ENCODE results near the gene OR9G4. TPM values are rescaled to one million over a fixed set of nuclear protein-coding genes. Genes with fewer than 3 reads are reported as not detected.

Gene OR9G4
- total and polyA plus RNA-seq, 2 experiments from 2014 or later = not detected

DNA sequence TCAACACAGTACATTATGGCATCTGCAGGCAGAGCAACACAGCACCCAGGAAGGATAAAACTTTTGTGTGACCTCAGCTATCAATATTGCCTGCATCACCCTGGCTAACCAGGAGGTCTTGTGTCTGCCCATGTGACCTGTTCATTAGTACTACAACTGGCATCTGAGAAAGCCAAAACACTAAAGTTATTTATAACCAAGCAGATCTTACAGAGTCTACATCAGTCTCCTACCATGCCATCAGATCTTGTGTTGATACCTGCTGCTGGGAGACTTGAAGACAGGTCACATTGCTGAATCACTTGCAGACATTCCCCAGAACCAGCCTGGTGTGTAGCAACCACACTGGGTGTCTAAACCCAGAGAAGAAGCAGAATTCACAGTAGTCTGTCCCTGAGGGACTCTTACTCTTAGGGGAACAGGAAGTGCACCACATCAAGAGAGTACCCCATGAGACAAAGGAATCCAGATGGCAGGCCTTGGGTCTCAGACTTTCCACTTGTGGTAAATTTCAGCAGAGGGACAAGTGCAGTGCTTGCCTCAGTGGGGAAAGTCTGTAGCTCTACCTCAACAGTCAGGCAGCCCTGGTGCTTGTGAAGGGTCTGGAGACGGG is 42.6 kb downstream of the OR9G4 start:
- no peak overlapping the region for H2AFZ ChIP-seq
- no peaks in the 10 kb centered on the region for H3K79me2 ChIP-seq (replicated peaks; ENCODE audit: insufficient read depth)
- no peak for ATAC-seq
- H3K4me1 ChIP-seq (ENCODE audit: insufficient read depth) = no peaks in the 10 kb centered on the region
- H3K27me3 ChIP-seq (ENCODE audit: insufficient read depth) = no peaks in the 10 kb centered on the region
- H3K4me3 ChIP-seq = no peak overlapping the region
- H3K36me3 ChIP-seq (ENCODE audit: insufficient read depth) = no peaks in the 10 kb centered on the region
- Mint-ChIP-seq H3K36me3 (ENCODE audit: low read depth) (peaks cover 4% of the 10 kb centered on the region; the same call in 1 of the 3 replicates), H3K4me1 (peaks cover 8% of the 10 kb centered on the region), H3K4me3 (no peak overlapping the region), H3K27me3 (ENCODE audit: insufficient read depth, low read depth, poor library complexity) (peaks cover 5% of the 10 kb centered on the region), H3K27ac (no peak overlapping the region), H3K9me3 (peaks cover 24% of the 10 kb centered on the region)
- TF ChIP-seq CTCF (conservative IDR thresholded peaks at IDR 0.05; ENCODE audit: low read depth in 2 of 2) (no peak), EZH2 (IDR thresholded peaks at IDR 0.05; ENCODE audit: low read depth, unreplicated experiment) (no peak), NANOG (IDR thresholded peaks at IDR 0.05; ENCODE audit: borderline replicate concordance) (no peak), ZNF331 (CRISPR knock-in tag; IDR thresholded peaks at IDR 0.05; ENCODE audit: low read depth) (no peak), CREB1 (CRISPR knock-in tag; IDR thresholded peaks at IDR 0.05; ENCODE audit: low read depth) (no peak), ETS1 (IDR thresholded peaks at IDR 0.05) (no peak), POLR2AphosphoS5 (IDR thresholded peaks at IDR 0.05; ENCODE audit: low read depth) (no peak), EZH2phosphoT487 (IDR thresholded peaks at IDR 0.05; ENCODE audit: unreplicated experiment) (no peak), ZNF114 (CRISPR knock-in tag; IDR thresholded peaks at IDR 0.05) (no peak), JUNB (IDR thresholded peaks at IDR 0.05; ENCODE audit: unreplicated experiment) (no peak), REST (IDR thresholded peaks at IDR 0.05; ENCODE audit: unreplicated experiment) (no peak), STAT1 (IDR thresholded peaks at IDR 0.05; ENCODE audit: unreplicated experiment) (no peak)
- peaks cover 8% of the 10 kb centered on the region; the same call in 1 of the 2 replicates for H3K9me2 ChIP-seq (ENCODE audit: insufficient read depth)
- no peak overlapping the region for H3K27ac ChIP-seq (ENCODE audit: low read depth)
- no peak overlapping the region for H3K4me2 ChIP-seq
- H3F3A ChIP-seq (replicated peaks; ENCODE audit: low read depth) = no peaks in the 10 kb centered on the region
- no peak for DNase-seq (ENCODE audit: low spot score)
- no peaks in the 10 kb centered on the region for H4K20me1 ChIP-seq (replicated peaks; ENCODE audit: insufficient read depth)

All from GM23338 (cell line).